ENCODE measurements around the gene SORCS2. TPM values are rescaled to one million over a fixed set of nuclear protein-coding genes. Genes with fewer than 3 reads are reported as not detected.
A peak's percentile ranks its signal among the peaks of the same experiment; 100 is the strongest.

Gene SORCS2
- total RNA-seq, 6 experiments from 2014 or later: 0.18 to 6.2 (median 3.1) TPM

GRCh38 chr4:7393601-7394575 lies 201.6 kb downstream of the SORCS2 start:
- WGBS (ENCODE audit: insufficient coverage, low coverage, low lambda C conversion rate, missing lambda C conversion rate): 76% methylated on average over 14 of the region's 29 CpGs

GRCh38 chr4:7394681-7395451 lies 202.5 kb downstream of the SORCS2 start:
- H3K4me3 ChIP-seq: no peak overlapping the region
- DNase-seq (no peak), ATAC-seq (peak in 1 of 4 donors; percentile 55)
- WGBS (ENCODE audit: insufficient coverage, low coverage, low lambda C conversion rate, missing lambda C conversion rate): 34% methylated on average over 4 of the region's 21 CpGs
- no peaks in the 10 kb centered on the region for H3K27me3 ChIP-seq
- no peaks in the 10 kb centered on the region for H3K9me3 ChIP-seq
- intact Hi-C loops (cut with DNase I): no loop called here
- TF ChIP-seq CTCF (IDR thresholded peaks at IDR 0.05): no peak
- no peak for TF ChIP-seq POLR2A (IDR thresholded peaks at IDR 0.05)
- no peaks in the 10 kb centered on the region for H3K4me1 ChIP-seq
- H3K36me3 ChIP-seq: no peaks in the 10 kb centered on the region
- no peak overlapping the region for H3K27ac ChIP-seq

More at GRCh38 chr4:7393601-7394575, 201.6 kb downstream of the SORCS2 start:
- no peaks in the 10 kb centered on the region for H3K27me3 ChIP-seq
- no peak overlapping the region for H3K27ac ChIP-seq
- H3K4me3 ChIP-seq: no peak overlapping the region
- H3K9me3 ChIP-seq: no peaks in the 10 kb centered on the region
- intact Hi-C loops (cut with DNase I): no loop called here
- DNase-seq: no peak
- no peaks in the 10 kb centered on the region for H3K4me1 ChIP-seq
- TF ChIP-seq POLR2A (IDR thresholded peaks at IDR 0.05) (no peak), CTCF (IDR thresholded peaks at IDR 0.05) (no peak)
- no peak for ATAC-seq
- H3K36me3 ChIP-seq: no peaks in the 10 kb centered on the region

GRCh38 chr4:7395645-7396044 lies 203.3 kb downstream of the SORCS2 start:
- WGBS (ENCODE audit: insufficient coverage, low coverage, low lambda C conversion rate, missing lambda C conversion rate): 75% methylated on average over 3 of the region's 8 CpGs
- H3K27ac ChIP-seq: no peak overlapping the region
- no peaks in the 10 kb centered on the region for H3K36me3 ChIP-seq
- H3K9me3 ChIP-seq: no peaks in the 10 kb centered on the region
- ATAC-seq (no peak), DNase-seq (no peak)
- TF ChIP-seq CTCF (IDR thresholded peaks at IDR 0.05) (no peak), POLR2A (IDR thresholded peaks at IDR 0.05) (no peak)
- intact Hi-C loops (cut with DNase I): no loop called here
- no peak overlapping the region for H3K4me3 ChIP-seq
- H3K27me3 ChIP-seq: no peaks in the 10 kb centered on the region
- no peaks in the 10 kb centered on the region for H3K4me1 ChIP-seq

GRCh38 chr4:7396186-7396910 lies 204.0 kb downstream of the SORCS2 start:
- Histone ChIP-seq H3K4me3 (no peak overlapping the region), H3K27ac (no peak overlapping the region), H3K36me3 (no peaks in the 10 kb centered on the region), H3K27me3 (no peaks in the 10 kb centered on the region), H3K9me3 (no peaks in the 10 kb centered on the region), H3K4me1 (no peaks in the 10 kb centered on the region)
- 52% methylated on average over 6 of the region's 14 CpGs for WGBS (ENCODE audit: insufficient coverage, low coverage, low lambda C conversion rate, missing lambda C conversion rate)
- DNase-seq (no peak), ATAC-seq (no peak)
- no peak for TF ChIP-seq CTCF (IDR thresholded peaks at IDR 0.05)
- no peak for TF ChIP-seq POLR2A (IDR thresholded peaks at IDR 0.05)
- intact Hi-C loops (cut with DNase I): no loop called here

Measured in right lobe of liver (tissue), 6 donors.